HepG2 (cell line): Measurements from ENCODE around the gene MED22. TPM values are rescaled to one million over a fixed set of nuclear protein-coding genes. Genes with fewer than 3 reads are reported as not detected.
A peak's percentile ranks its signal among the peaks of the same experiment; 100 is the strongest.

ENCODE experiments used
- EZH2 ChIP-seq: conservative IDR thresholded peaks from 2 replicates; pipeline ENCODE4 v1.6.1; 2012; ENCODE audit warnings: mild to moderate bottlenecking, low read depth, low read length, moderate library complexity
- FOXA1 ChIP-seq, 2 experiments: fragments of 450-650 bp in 1 of 2; sonication (generic) in 1 of 2; formaldehyde crosslinking in 1 of 2; IDR thresholded peaks; 2 replicates each; pipeline versions ENCODE4 v1.4.0 to v1.6.1; 2016 to 2020; ENCODE audit warnings: missing genetic modification reagents in 1 of 2
- FOXO4 ChIP-seq: sonication (generic); formaldehyde crosslinking; conservative IDR thresholded peaks from 2 replicates; pipeline ENCODE4 v1.8.1; 2023; ENCODE audit warnings: missing genetic modification reagents
- GABPB1 ChIP-seq: IDR thresholded peaks from 2 replicates; pipeline ENCODE4 v1.6.1; 2016; ENCODE audit warnings: mild to moderate bottlenecking, missing genetic modification reagents, moderate library complexity, missing compliant biosample characterization
- HMGA1 ChIP-seq: sonication (generic); formaldehyde crosslinking; conservative IDR thresholded peaks from 2 replicates; pipeline ENCODE4 v1.4.0; 2020; ENCODE audit warnings: missing genetic modification reagents
- HMGXB4 ChIP-seq, 2 experiments: sonication (generic) in 1 of 2; formaldehyde crosslinking in 1 of 2; IDR thresholded peaks; 2 replicates each; pipeline versions ENCODE4 v1.4.0 to v1.6.1; 2018 to 2020; ENCODE audit warnings: missing genetic modification reagents in 2 of 2, borderline replicate concordance in 1 of 2, low read depth in 1 of 2, mild to moderate bottlenecking in 1 of 2, missing biosample characterization in 1 of 2
- HOXA3 ChIP-seq: sonication (generic); formaldehyde crosslinking; IDR thresholded peaks from 2 replicates; pipeline ENCODE4 v1.5.0; 2020; ENCODE audit warnings: missing genetic modification reagents
- KDM2A ChIP-seq: sonication (generic); formaldehyde crosslinking; IDR thresholded peaks from 2 replicates; pipeline ENCODE4 v1.4.0; 2020; ENCODE audit warnings: low read depth, missing genetic modification reagents, borderline replicate concordance
- RARA ChIP-seq: IDR thresholded peaks from 2 replicates; pipeline ENCODE4 v1.6.1; 2016; ENCODE audit warnings: missing genetic modification reagents, missing compliant biosample characterization
- RXRA ChIP-seq: sonication (generic); formaldehyde crosslinking; IDR thresholded peaks from 2 replicates; pipeline ENCODE4 v1.5.1; 2020; ENCODE audit warnings: missing genetic modification reagents
- SALL2 ChIP-seq: sonication (generic); formaldehyde crosslinking; IDR thresholded peaks from 2 replicates; pipeline ENCODE4 v1.8.1; 2023; ENCODE audit warnings: mild to moderate bottlenecking, missing genetic modification reagents, inconsistent platforms
- SAP130 ChIP-seq: IDR thresholded peaks from 2 replicates; pipeline ENCODE4 v1.6.1; 2016; ENCODE audit warnings: low read depth
- ZBTB7B ChIP-seq: sonication (generic); formaldehyde crosslinking; IDR thresholded peaks from 2 replicates; pipeline ENCODE4 v1.4.0; 2020; ENCODE audit warnings: missing genetic modification reagents
- ZNF770 ChIP-seq: sonication (generic); formaldehyde crosslinking; IDR thresholded peaks from 2 replicates; pipeline ENCODE4 v1.5.0; 2020; ENCODE audit warnings: mild to moderate bottlenecking, missing genetic modification reagents
- polyA plus RNA-seq, 8 experiments: library from polyadenylated mRNA; depleted of rRNA in 3 of 8; stranded (reverse) in 7 of 8; unstranded in 1 of 8; fragments of >200 nt; fragmentation: Illumina TruSeq in 4 of 8; extraction: Trizol in 4 of 8; gene quantifications; 2 replicates each; pipeline versions ENCODE4 v1.2.1 to v1.2.3, GENCODE V29; 2011 to 2016; ENCODE audit warnings: low read depth in 4 of 8, missing spikeins in 1 of 8, mixed read lengths in 1 of 8; ENCODE audit not compliant: insufficient read depth in 1 of 8
- total RNA-seq, 5 experiments: library from RNA; depleted of rRNA; stranded (reverse); fragments of >200 nt; fragmentation: Illumina TruSeq; extraction: Trizol; gene quantifications; 2 replicates each; pipeline ENCODE4 v1.2.3, GENCODE V29; 2016; ENCODE audit warnings: low read depth in 1 of 5

MED22 gene
- total and polyA plus RNA-seq, 2 of the 13 experiments (the other 11 are each of a cell fraction or from before 2014, with no cell fraction given) = 15.8 to 22.1 TPM

GRCh38 chr9:133394687-133395271, 46.8 kb upstream of the MED22 start (continued):
- peak; percentile 61 for TF ChIP-seq GABPB1 (CRISPR knock-in tag)
- TF ChIP-seq RARA (CRISPR knock-in tag) = peak; percentile 28; the same call in 1 of the 2 replicates
- TF ChIP-seq HMGA1 = no peak
- TF ChIP-seq SAP130 (CRISPR knock-in tag) = peak; percentile 44; the same call in 1 of the 2 replicates
- TF ChIP-seq EZH2 = no peak
- TF ChIP-seq ZNF770 (CRISPR knock-in tag) = 0 out of 2 replicates have a peak, but pooled peaks have one; percentile 45
- 0 out of 2 replicates have a peak, but pooled peaks have one; percentile 62 for TF ChIP-seq ZBTB7B (CRISPR knock-in tag)
- no peak for TF ChIP-seq FOXA1 (IDR thresholded peaks at IDR 0.05)
- no peak for TF ChIP-seq FOXA1 (CRISPR knock-in tag; IDR thresholded peaks at IDR 0.05)
- TF ChIP-seq HOXA3 (CRISPR knock-in tag) = peak; percentile 41; the same call in 1 of the 2 replicates
- TF ChIP-seq HMGXB4 (CRISPR knock-in tag; IDR thresholded peaks at IDR 0.05; ENCODE audit: borderline replicate concordance in 1 of 2, low read depth in 1 of 2) = no peak
- TF ChIP-seq RXRA = 0 out of 2 replicates have a peak, but pooled peaks have one; percentile 46
- TF ChIP-seq SALL2 = no peak; the same call in 1 of the 2 replicates
- peak; percentile 75; the same call in 1 of the 2 replicates for TF ChIP-seq KDM2A (CRISPR knock-in tag)
- no peak for TF ChIP-seq FOXO4 (CRISPR knock-in tag)
